RWPE1 (cell line): Measurements from ENCODE around the gene ADAMTS6.

Experiments
- CTCF ChIA-PET: fragments of 350-600 bp; sonication (Branson Sonifier 250); formaldehyde crosslinking; extraction: SDS; loops from one replicate; lab custom pipeline; 2021; lab: Yijun Ruan, JAX
- POLR2A ChIA-PET: fragments of 400-600 bp; formaldehyde crosslinking; extraction: SDS; loops from one replicate; lab custom pipeline; 2020; ENCODE audit warnings: antibody characterized with exemption; ENCODE audit not compliant: low non-redundant PET; lab: Yijun Ruan, JAX
- DNase-seq: peaks from one replicate; pipeline ENCODE4 v3.0.0; 2012; ENCODE audit warnings: low spot score
- H3K27ac ChIP-seq: fragments of 450-650 bp; 2 replicates; pipeline ENCODE4 v1.5.1; 2017
- TF ChIP-seq, protein P1 (sequence below): fragments of 450-650 bp; conservative IDR thresholded peaks from 2 replicates; pipeline ENCODE4 v1.5.1; 2017; ENCODE audit warnings: low read depth, mild to moderate bottlenecking

The ADAMTS6 gene

DNA sequence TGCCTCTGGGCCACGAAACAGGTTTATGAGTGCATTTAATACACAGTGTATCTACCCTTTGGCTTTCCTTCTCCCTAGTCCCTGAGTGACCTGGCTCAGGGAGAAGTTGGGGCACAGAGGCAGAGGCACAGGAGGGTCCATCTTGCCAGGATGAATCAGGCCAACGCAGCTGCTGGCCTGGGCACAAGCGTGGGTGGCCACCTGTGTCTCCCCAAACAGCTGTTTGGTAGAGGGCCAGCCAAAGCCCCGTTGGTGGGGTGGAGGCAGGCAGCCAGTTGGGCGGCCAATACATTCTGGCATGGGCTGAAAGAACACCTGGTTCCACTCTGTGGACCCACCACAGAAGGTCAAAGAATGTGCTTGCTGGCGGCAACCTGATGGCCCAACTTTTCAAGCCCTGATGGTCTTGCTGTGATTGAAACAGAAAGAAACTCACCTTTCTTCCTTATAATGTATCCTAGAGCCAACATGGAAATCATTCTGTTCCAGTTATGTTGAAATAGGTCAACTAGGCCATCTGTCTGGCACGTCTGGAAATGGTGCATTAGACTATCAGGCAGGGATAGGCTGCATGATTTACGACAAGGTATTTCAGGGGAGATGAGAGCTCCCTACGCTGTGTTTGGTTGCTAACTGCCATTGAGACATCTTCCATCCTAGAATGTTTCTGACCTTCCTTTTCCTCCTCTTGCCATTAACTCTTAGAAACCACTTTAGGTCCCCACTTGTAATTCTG lies 337.4 kb downstream of the ADAMTS6 start:
- ChIA-PET CTCF (no interaction called here), POLR2A (no interaction called here)
- TF ChIP-seq, protein P1, sequence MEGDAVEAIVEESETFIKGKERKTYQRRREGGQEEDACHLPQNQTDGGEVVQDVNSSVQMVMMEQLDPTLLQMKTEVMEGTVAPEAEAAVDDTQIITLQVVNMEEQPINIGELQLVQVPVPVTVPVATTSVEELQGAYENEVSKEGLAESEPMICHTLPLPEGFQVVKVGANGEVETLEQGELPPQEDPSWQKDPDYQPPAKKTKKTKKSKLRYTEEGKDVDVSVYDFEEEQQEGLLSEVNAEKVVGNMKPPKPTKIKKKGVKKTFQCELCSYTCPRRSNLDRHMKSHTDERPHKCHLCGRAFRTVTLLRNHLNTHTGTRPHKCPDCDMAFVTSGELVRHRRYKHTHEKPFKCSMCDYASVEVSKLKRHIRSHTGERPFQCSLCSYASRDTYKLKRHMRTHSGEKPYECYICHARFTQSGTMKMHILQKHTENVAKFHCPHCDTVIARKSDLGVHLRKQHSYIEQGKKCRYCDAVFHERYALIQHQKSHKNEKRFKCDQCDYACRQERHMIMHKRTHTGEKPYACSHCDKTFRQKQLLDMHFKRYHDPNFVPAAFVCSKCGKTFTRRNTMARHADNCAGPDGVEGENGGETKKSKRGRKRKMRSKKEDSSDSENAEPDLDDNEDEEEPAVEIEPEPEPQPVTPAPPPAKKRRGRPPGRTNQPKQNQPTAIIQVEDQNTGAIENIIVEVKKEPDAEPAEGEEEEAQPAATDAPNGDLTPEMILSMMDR: no peak
- no peak overlapping the region for H3K27ac ChIP-seq
- no peak for DNase-seq

DNA sequence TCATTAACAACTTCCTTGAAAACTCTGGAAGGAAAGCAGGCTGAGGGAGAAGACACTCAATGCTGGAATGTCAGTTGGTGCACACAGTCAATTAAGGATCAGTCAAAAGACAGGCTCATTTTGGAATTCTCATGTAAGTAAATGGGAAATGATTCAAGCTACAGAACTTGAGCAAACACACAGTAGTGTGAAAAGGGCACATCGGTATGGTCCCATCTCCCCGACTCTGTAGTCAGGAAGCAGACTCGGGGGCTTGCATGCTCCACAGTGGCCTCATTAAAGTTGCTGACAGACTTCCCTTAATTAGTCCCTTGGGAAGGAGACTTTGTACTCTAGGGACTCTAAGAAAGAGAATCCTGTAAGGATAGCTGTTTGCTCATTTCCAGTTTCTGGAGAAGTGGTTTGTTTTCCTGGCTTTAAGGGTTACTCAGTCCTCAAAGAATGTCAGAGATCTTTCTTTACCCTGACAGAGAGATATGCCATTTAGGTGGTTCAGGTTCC lies 339.2 kb downstream of the ADAMTS6 start:
- CTCF ChIA-PET: no interaction called here
- H3K27ac ChIP-seq: no peak overlapping the region
- DNase-seq: no peak
- TF ChIP-seq, protein P1: no peak
- POLR2A ChIA-PET: no interaction called here

DNA sequence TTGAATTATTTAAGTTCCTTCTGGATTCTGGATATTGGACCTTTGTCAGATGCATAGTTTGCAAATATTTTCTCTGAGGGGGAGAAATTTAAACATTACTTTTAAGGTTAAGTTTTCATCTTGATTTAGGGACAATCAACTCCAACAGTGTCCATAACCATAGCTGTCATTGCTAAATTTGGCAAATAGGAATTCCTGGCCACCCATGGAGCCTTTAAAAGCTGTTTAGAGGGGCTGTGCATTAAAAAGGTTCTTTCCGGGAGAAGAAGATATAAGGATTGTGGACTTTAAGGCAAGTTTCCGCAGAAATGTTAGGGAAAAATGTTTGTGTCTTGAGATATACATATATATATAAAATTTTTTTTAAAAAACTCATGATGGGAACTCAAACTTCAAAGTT lies 339.7 kb downstream of the ADAMTS6 start:
- no peak for DNase-seq
- TF ChIP-seq, protein P1: no peak
- ChIA-PET POLR2A (no interaction called here), CTCF (no interaction called here)
- no peak overlapping the region for H3K27ac ChIP-seq

DNA sequence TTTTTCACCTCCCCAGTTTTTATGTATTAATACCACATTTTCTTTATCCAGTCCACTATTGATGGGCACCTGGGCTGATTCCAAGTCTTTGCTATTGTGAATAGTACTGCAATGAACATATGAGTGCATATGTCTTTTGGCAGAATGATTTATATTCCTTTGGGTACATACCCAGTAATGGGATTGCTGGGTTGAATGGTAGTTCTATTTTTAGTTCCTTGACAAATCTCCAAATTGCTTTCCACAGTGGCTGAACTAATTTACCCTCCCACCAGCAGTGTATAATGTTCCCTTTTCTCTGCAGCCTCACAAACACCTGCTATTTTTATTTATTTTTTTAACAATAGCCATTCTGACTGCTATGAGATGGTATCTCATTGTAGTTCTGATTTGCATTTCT lies 340.2 kb downstream of the ADAMTS6 start:
- TF ChIP-seq, protein P1: no peak
- no peak for DNase-seq
- no peak overlapping the region for H3K27ac ChIP-seq
- ChIA-PET CTCF (no interaction called here), POLR2A (no interaction called here)

DNA sequence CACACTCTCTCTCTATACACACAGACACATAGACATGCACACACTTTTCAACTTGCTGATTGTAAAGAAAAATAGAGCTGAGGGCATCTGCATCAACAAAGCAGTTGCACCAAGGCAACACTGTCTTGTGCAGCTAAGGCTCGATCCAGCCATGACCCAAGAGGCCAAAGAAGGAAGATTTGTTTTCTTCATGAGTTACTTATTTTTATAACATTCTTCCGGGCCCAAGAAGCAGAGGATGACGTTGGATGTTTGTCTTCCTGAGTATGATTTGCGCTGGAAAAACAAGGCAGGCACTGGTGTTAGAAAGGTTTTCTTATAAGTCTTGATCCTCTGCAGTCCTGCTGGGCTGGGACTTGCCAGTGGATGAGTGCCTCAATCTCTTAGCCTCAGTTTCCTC lies 344.1 kb downstream of the ADAMTS6 start:
- H3K27ac ChIP-seq: no peak overlapping the region
- ChIA-PET CTCF (interaction anchor here (0.6 to 0.8 kb wide), 2 partner anchors 10 to 197 kb away, joined by 4 read pairs; no protein-coding TSS in a partner anchor), POLR2A (no interaction called here)
- TF ChIP-seq, protein P1: no peak
- DNase-seq: no peak

DNA sequence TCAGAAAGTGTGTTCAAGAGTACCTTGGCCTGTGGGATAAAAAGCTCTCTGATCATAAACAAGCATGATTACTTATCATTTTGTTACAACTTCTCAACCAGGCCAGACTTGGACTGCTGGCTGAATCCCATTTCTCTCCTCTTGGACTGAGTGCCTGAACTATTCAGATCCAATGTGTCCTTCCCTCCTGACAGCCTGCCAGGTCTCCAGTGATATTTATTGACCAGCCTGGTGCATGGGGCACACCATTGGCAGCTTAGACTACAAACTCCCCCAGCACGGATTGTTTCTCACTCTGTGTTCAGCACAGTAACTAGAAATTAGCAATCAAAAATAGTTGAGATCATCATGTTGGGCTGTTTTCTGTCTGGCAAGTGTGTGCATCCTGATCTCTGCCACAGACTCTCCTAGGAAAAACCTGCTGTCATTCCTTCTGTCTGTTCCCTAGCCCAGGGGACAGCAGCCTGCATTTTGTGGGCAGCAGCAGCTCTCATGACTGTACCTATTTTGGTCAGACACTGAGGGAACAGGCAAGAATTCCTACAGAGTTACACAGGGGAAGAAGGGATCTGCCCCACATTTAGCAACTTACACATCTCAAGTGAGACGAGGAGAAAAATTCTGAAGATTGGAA lies 348.1 kb downstream of the ADAMTS6 start:
- no peak overlapping the region for H3K27ac ChIP-seq
- ChIA-PET CTCF (interaction anchor here (0.7 kb wide), 1 partner anchor 54 kb away, joined by 4 read pairs; no protein-coding TSS in a partner anchor), POLR2A (no interaction called here)
- no peak for DNase-seq
- TF ChIP-seq, protein P1: no peak
